Measurements from ENCODE around the gene PLEKHG4.

The PLEKHG4 gene

DNA sequence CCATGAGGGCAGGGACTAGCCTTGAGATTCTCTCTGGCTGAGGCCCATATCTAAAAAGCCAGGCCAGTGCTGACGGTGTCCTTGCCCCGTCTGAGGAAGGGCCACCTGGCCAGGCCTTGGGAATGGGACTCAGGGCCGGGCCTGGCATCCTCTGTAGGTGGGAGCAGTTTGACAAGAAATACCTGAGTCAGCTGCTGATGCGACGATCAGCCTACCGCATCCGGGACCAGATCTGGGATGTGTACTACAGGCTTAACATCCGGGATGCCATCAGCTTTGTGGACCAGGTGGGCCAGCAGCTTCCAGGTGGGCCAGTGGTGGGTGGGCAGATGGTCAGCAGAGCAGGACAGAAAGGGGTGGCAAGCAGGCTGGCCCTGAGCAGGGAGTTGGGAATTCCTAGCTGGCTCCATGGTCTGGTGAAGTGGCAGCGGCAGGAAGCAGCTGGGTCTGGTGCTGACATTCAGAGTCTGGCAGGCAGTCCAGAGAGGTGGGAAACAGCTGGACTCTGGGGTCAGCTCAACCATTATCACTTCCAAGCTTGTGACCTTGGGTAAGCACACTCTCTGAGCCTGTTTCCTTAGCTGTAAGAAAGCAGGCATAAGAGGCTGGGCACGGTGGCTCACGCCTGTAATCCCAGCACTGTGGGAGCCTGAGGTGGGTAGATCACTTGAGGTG lies 21.0 kb upstream of the PLEKHG4 start:
- H3K27ac ChIP-seq (ENCODE audit: low read length): no peak overlapping the region
- H2AFZ ChIP-seq (ENCODE audit: low read depth, low read length): no peak overlapping the region
- no peaks in the 10 kb centered on the region for H4K20me1 ChIP-seq (ENCODE audit: insufficient read depth, low read length)
- no peaks in the 10 kb centered on the region for H3K9me3 ChIP-seq (ENCODE audit: insufficient read depth, low read length)
- H3K4me2 ChIP-seq (ENCODE audit: low read length): no peak overlapping the region
- peaks cover 12% of the 10 kb centered on the region for H3K36me3 ChIP-seq (replicated peaks; ENCODE audit: low read depth, low read length)
- H3K27me3 ChIP-seq (ENCODE audit: low read depth, low read length): no peaks in the 10 kb centered on the region
- no peak overlapping the region for H3K9ac ChIP-seq (ENCODE audit: low read length)
- no peaks in the 10 kb centered on the region for H3K4me1 ChIP-seq (ENCODE audit: low read length)
- no peaks in the 10 kb centered on the region for H3K79me2 ChIP-seq (ENCODE audit: low read length)
- H3K4me3 ChIP-seq (ENCODE audit: low read length): no peak overlapping the region
- TF ChIP-seq, protein P1, sequence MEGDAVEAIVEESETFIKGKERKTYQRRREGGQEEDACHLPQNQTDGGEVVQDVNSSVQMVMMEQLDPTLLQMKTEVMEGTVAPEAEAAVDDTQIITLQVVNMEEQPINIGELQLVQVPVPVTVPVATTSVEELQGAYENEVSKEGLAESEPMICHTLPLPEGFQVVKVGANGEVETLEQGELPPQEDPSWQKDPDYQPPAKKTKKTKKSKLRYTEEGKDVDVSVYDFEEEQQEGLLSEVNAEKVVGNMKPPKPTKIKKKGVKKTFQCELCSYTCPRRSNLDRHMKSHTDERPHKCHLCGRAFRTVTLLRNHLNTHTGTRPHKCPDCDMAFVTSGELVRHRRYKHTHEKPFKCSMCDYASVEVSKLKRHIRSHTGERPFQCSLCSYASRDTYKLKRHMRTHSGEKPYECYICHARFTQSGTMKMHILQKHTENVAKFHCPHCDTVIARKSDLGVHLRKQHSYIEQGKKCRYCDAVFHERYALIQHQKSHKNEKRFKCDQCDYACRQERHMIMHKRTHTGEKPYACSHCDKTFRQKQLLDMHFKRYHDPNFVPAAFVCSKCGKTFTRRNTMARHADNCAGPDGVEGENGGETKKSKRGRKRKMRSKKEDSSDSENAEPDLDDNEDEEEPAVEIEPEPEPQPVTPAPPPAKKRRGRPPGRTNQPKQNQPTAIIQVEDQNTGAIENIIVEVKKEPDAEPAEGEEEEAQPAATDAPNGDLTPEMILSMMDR (IDR thresholded peaks at IDR 0.05; ENCODE audit: low read depth, low read length): no peak
- no peak for TF ChIP-seq EZH2phosphoT487 (IDR thresholded peaks at IDR 0.05; ENCODE audit: low read depth)

DNA sequence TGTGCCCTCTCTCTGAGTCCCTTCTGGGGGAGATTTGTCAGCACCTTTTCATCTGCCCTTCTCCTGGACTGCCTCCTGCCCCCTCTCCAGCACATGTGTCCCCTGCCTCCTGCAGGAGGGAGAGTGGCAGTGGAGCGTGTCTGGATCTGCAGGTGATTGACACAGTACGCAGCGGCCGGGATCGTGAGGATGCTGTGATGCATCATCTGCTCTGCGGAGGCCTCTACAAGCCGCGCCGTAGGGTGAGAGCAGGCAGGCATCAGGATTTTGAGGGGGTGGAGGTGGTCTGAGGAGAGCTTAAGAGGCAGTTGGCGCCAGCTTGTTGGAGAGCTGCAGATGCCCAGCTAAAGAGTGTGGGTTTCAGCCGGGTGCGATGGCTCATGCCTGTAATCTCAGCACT lies 19.6 kb upstream of the PLEKHG4 start:
- H3K4me1 ChIP-seq (ENCODE audit: low read length): no peaks in the 10 kb centered on the region
- H3K4me3 ChIP-seq (ENCODE audit: low read length): no peak overlapping the region
- peaks cover 12% of the 10 kb centered on the region for H3K36me3 ChIP-seq (replicated peaks; ENCODE audit: low read depth, low read length)
- no peak overlapping the region for H3K27ac ChIP-seq (ENCODE audit: low read length)
- no peaks in the 10 kb centered on the region for H3K27me3 ChIP-seq (ENCODE audit: low read depth, low read length)
- no peak overlapping the region for H2AFZ ChIP-seq (ENCODE audit: low read depth, low read length)
- H4K20me1 ChIP-seq (ENCODE audit: insufficient read depth, low read length): no peaks in the 10 kb centered on the region
- no peaks in the 10 kb centered on the region for H3K9me3 ChIP-seq (ENCODE audit: insufficient read depth, low read length)
- no peak overlapping the region for H3K9ac ChIP-seq (ENCODE audit: low read length)
- no peak overlapping the region for H3K4me2 ChIP-seq (ENCODE audit: low read length)
- no peak for TF ChIP-seq EZH2phosphoT487 (IDR thresholded peaks at IDR 0.05; ENCODE audit: low read depth)
- TF ChIP-seq, protein P1 (IDR thresholded peaks at IDR 0.05; ENCODE audit: low read depth, low read length): no peak
- no peaks in the 10 kb centered on the region for H3K79me2 ChIP-seq (ENCODE audit: low read length)

DNA sequence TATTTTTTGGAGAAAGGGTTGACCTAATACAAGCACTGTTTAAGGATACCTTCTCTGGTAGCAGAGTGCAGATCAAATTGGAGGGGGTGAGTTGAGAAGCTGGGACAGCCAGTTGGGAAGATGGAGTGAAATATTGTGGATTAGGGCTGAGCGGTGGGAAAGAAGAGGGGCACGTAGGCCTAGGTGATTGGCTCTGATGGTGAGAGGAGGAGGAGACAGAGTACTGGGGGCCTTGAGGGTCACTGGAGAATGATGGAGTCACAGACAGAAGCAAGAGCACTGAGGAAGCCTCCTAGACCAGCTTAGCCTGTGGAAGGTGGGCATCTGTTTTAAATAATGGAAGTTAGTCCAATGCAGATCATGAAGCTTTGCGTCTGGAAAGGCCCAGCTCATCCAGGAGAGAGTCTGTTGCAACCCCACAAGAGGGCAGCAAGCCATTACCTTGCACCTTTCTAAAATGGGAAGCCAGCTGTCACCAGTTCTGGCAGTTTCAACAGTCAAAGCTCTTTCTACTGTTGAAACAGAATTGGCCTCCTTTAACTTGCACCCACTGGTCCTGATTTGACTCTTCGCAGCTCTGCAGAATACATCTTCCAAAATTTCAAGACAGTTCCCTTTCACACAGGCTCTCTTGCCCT lies 18.8 kb upstream of the PLEKHG4 start:
- no peaks in the 10 kb centered on the region for H3K27me3 ChIP-seq (ENCODE audit: low read depth, low read length)
- no peak overlapping the region for H3K9ac ChIP-seq (ENCODE audit: low read length)
- no peak overlapping the region for H3K27ac ChIP-seq (ENCODE audit: low read length)
- H3K36me3 ChIP-seq (replicated peaks; ENCODE audit: low read depth, low read length): peaks cover 12% of the 10 kb centered on the region
- H3K4me3 ChIP-seq (ENCODE audit: low read length): no peak overlapping the region
- no peak overlapping the region for H2AFZ ChIP-seq (ENCODE audit: low read depth, low read length)
- H3K79me2 ChIP-seq (ENCODE audit: low read length): no peaks in the 10 kb centered on the region
- H3K4me2 ChIP-seq (ENCODE audit: low read length): no peak overlapping the region
- TF ChIP-seq, protein P1 (IDR thresholded peaks at IDR 0.05; ENCODE audit: low read depth, low read length): peak; percentile 65
- TF ChIP-seq EZH2phosphoT487 (IDR thresholded peaks at IDR 0.05; ENCODE audit: low read depth): no peak
- no peaks in the 10 kb centered on the region for H3K9me3 ChIP-seq (ENCODE audit: insufficient read depth, low read length)
- no peaks in the 10 kb centered on the region for H4K20me1 ChIP-seq (ENCODE audit: insufficient read depth, low read length)
- no peaks in the 10 kb centered on the region for H3K4me1 ChIP-seq (ENCODE audit: low read length)

DNA sequence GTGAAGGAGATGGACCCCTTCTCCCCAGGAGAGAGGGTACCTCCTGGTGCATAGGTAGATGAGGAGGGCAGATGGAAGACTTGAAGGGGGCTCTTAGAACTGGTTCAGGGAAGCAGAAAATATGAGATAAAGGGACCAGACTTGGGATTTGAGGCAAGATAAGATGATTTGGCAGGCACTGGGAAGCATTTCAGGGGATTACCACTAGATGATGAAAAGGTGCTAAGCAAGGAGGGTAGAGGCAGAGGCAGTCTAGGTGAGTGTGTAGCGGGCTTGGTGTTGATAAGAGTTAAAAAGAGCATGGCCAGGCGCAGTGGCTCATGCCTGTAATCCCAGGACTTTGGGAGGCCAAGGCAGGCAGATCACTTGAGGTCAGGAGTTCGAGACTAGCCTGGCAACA lies 16.1 kb upstream of the PLEKHG4 start:
- H3K36me3 ChIP-seq (replicated peaks; ENCODE audit: low read depth, low read length): peaks cover 3% of the 10 kb centered on the region
- no peak for TF ChIP-seq EZH2phosphoT487 (IDR thresholded peaks at IDR 0.05; ENCODE audit: low read depth)
- TF ChIP-seq, protein P1 (IDR thresholded peaks at IDR 0.05; ENCODE audit: low read depth, low read length): no peak
- H3K9ac ChIP-seq (ENCODE audit: low read length): no peak overlapping the region

More for the DNA sequence above, 16.1 kb upstream of the PLEKHG4 start:
- Histone ChIP-seq H3K79me2 (ENCODE audit: low read length) (no peaks in the 10 kb centered on the region), H2AFZ (ENCODE audit: low read depth, low read length) (no peak overlapping the region), H3K9me3 (ENCODE audit: insufficient read depth, low read length) (no peaks in the 10 kb centered on the region), H3K27ac (ENCODE audit: low read length) (no peak overlapping the region), H3K4me1 (ENCODE audit: low read length) (no peaks in the 10 kb centered on the region), H3K4me2 (ENCODE audit: low read length) (no peak overlapping the region), H3K27me3 (ENCODE audit: low read depth, low read length) (no peaks in the 10 kb centered on the region), H4K20me1 (ENCODE audit: insufficient read depth, low read length) (no peaks in the 10 kb centered on the region), H3K4me3 (ENCODE audit: low read length) (no peak overlapping the region)

All from OCI-LY3 (cell line).